ENCODE measurements around the gene IGSF3. TPM values are rescaled to one million over a fixed set of nuclear protein-coding genes. Genes with fewer than 3 reads are reported as not detected.

The IGSF3 gene
- total RNA-seq, 4 donors from 2014 or later = 1.2 to 3.9 (median 3.2) TPM

- H3K27me3 ChIP-seq = no peaks in the 10 kb centered on the region
- H3K4me3 ChIP-seq = no peak overlapping the region
- TF ChIP-seq POLR2A (IDR thresholded peaks at IDR 0.05) (no peak), CTCF (IDR thresholded peaks at IDR 0.05) (no peak), EP300 (IDR thresholded peaks at IDR 0.05) (no peak)
- WGBS, 2 donors = 91 to 96% methylated on average over 7 of the region's 7 CpGs
- no peaks in the 10 kb centered on the region for H3K36me3 ChIP-seq
- DNase-seq (ENCODE audit: low spot score in 2 of 2) = no peak
- H3K27ac ChIP-seq = no peak overlapping the region
- H3K4me1 ChIP-seq = no peaks in the 10 kb centered on the region
- no peaks in the 10 kb centered on the region for H3K9me3 ChIP-seq
Observed at GRCh38 chr1:116580446-116581322, 86.8 kb downstream of the IGSF3 start.

GRCh38 chr1:116579259-116579875 is 88.2 kb downstream of the IGSF3 start:
- TF ChIP-seq POLR2A (IDR thresholded peaks at IDR 0.05) (no peak), EP300 (IDR thresholded peaks at IDR 0.05) (no peak), CTCF (IDR thresholded peaks at IDR 0.05) (no peak)
- no peak overlapping the region for H3K4me3 ChIP-seq
- no peaks in the 10 kb centered on the region for H3K36me3 ChIP-seq
- no peak for DNase-seq (ENCODE audit: low spot score in 2 of 2)
- no peak overlapping the region for H3K27ac ChIP-seq
- H3K4me1 ChIP-seq = peaks cover 0 to 6% (median 0%) of the 10 kb centered on the region in 4 donors
- H3K9me3 ChIP-seq = no peaks in the 10 kb centered on the region
- 64% methylated on average over 21 of the region's 21 CpGs for WGBS, 2 donors
- H3K27me3 ChIP-seq = no peaks in the 10 kb centered on the region

- Histone ChIP-seq H3K4me1 (peaks cover 0 to 9% (median 0%) of the 10 kb centered on the region in 4 donors), H3K27ac (no peak overlapping the region), H3K27me3 (no peaks in the 10 kb centered on the region), H3K4me3 (no peak overlapping the region), H3K9me3 (no peaks in the 10 kb centered on the region), H3K36me3 (no peaks in the 10 kb centered on the region)
- TF ChIP-seq EP300 (IDR thresholded peaks at IDR 0.05) (no peak), POLR2A (IDR thresholded peaks at IDR 0.05) (no peak), CTCF (IDR thresholded peaks at IDR 0.05) (no peak)
- 94% methylated on average over 1 of the region's 1 CpG for WGBS, 2 donors
- DNase-seq (ENCODE audit: low spot score in 2 of 2) = no peak
Observed at GRCh38 chr1:116578581-116578980, 89.0 kb downstream of the IGSF3 start.

GRCh38 chr1:116577759-116578314 is 89.7 kb downstream of the IGSF3 start:
- no peak overlapping the region for H3K4me3 ChIP-seq
- 77 to 81% methylated on average over 5 of the region's 5 CpGs for WGBS, 2 donors
- no peaks in the 10 kb centered on the region for H3K36me3 ChIP-seq
- H3K9me3 ChIP-seq = no peaks in the 10 kb centered on the region
- no peak for TF ChIP-seq EP300 (IDR thresholded peaks at IDR 0.05)
- no peak for DNase-seq (ENCODE audit: low spot score in 2 of 2)
- peaks cover 0 to 9% (median 0%) of the 10 kb centered on the region in 4 donors for H3K4me1 ChIP-seq
- no peak overlapping the region for H3K27ac ChIP-seq
- H3K27me3 ChIP-seq = no peaks in the 10 kb centered on the region

- Histone ChIP-seq H3K4me3 (no peak overlapping the region), H3K36me3 (no peaks in the 10 kb centered on the region), H3K4me1 (peaks cover 0 to 19% (median 3%) of the 10 kb centered on the region in 4 donors), H3K9me3 (no peaks in the 10 kb centered on the region), H3K27ac (no peak overlapping the region), H3K27me3 (no peaks in the 10 kb centered on the region)
- TF ChIP-seq CTCF (IDR thresholded peaks at IDR 0.05) (peak; percentile 74 to 84 (median 78)), POLR2A (IDR thresholded peaks at IDR 0.05) (no peak)
- DNase-seq (ENCODE audit: low spot score in 2 of 2) = peak; percentile 42 to 78
- 26 to 28% methylated on average over 11 of the region's 11 CpGs for WGBS, 2 donors
Observed at GRCh38 chr1:116574581-116575291, 92.8 kb downstream of the IGSF3 start.
